Measurements from ENCODE around the gene HMGXB4.
A peak's percentile ranks its signal among the peaks of the same experiment; 100 is the strongest.

Gene HMGXB4

GRCh38 chr22:35266277-35266676, 9.0 kb downstream of the HMGXB4 start:
- Histone ChIP-seq H4K8ac (ENCODE audit: low read depth, low read length) (no peak overlapping the region), H3K9ac (ENCODE audit: low read length) (no peak overlapping the region), H3K4me1 (ENCODE audit: control insufficient read depth in 1 of 2, insufficient read depth in 2 of 2, low read length in 2 of 2) (no peaks in the 10 kb centered on the region), H2BK12ac (ENCODE audit: low read length) (no peak overlapping the region), H2BK5ac (ENCODE audit: low read depth, low read length, poor library complexity) (no peak overlapping the region), H3K18ac (ENCODE audit: low read length) (no peak overlapping the region), H3K9me3 (ENCODE audit: insufficient read depth, low read depth, low read length) (no peaks in the 10 kb centered on the region), H3K27ac (ENCODE audit: low read depth, low read length) (no peak overlapping the region), H2AK5ac (ENCODE audit: low read length) (no peak overlapping the region), H2BK120ac (ENCODE audit: insufficient read depth, low read length, poor library complexity) (no peak overlapping the region), H4K91ac (ENCODE audit: low read depth, low read length) (no peak overlapping the region), H3K27me3 (ENCODE audit: insufficient read depth, low read length) (no peaks in the 10 kb centered on the region), H3K36me3 (ENCODE audit: control insufficient read depth in 1 of 2, insufficient read depth in 2 of 2, low read length in 2 of 2) (peaks cover 34 to 59% of the 10 kb centered on the region in 2 experiments), H3K79me1 (ENCODE audit: low read length) (no peaks in the 10 kb centered on the region), H3K23ac (ENCODE audit: low read length) (no peak overlapping the region), H2AFZ (ENCODE audit: insufficient read depth, low read length, poor library complexity) (no peak overlapping the region), H3K4ac (ENCODE audit: low read depth, low read length) (no peak overlapping the region), H3K4me3 (ENCODE audit: low read depth, low read length) (no peak overlapping the region), H3K4me2 (ENCODE audit: low read length) (no peak overlapping the region), H3K14ac (ENCODE audit: low read length) (no peak overlapping the region), H4K12ac (ENCODE audit: low read depth, low read length) (no peak overlapping the region), H3K79me2 (ENCODE audit: control insufficient read depth, insufficient read depth, low read length, poor library complexity) (no peaks in the 10 kb centered on the region)
- no peak for DNase-seq
- WGBS (ENCODE audit: extremely low coverage, insufficient coverage, insufficient read length): no CpG with 5 or more reads among the region's 3 CpGs

- Histone ChIP-seq H2AFZ (ENCODE audit: insufficient read depth, low read length, poor library complexity) (no peak overlapping the region), H2BK5ac (ENCODE audit: low read depth, low read length, poor library complexity) (no peak overlapping the region), H3K4me2 (ENCODE audit: low read length) (no peak overlapping the region), H2BK120ac (ENCODE audit: insufficient read depth, low read length, poor library complexity) (no peak overlapping the region), H3K23ac (ENCODE audit: low read length) (no peak overlapping the region), H3K27ac (ENCODE audit: low read depth, low read length) (no peak overlapping the region), H3K9me3 (ENCODE audit: insufficient read depth, low read depth, low read length) (no peaks in the 10 kb centered on the region), H3K14ac (ENCODE audit: low read length) (no peak overlapping the region), H3K79me1 (ENCODE audit: low read length) (no peaks in the 10 kb centered on the region), H3K9ac (ENCODE audit: low read length) (no peak overlapping the region), H3K36me3 (ENCODE audit: control insufficient read depth in 1 of 2, insufficient read depth in 2 of 2, low read length in 2 of 2) (peaks cover 22 to 53% of the 10 kb centered on the region in 2 experiments), H3K4me3 (ENCODE audit: low read depth, low read length) (no peak overlapping the region), H3K4me1 (ENCODE audit: control insufficient read depth in 1 of 2, insufficient read depth in 2 of 2, low read length in 2 of 2) (no peaks in the 10 kb centered on the region), H4K91ac (ENCODE audit: low read depth, low read length) (no peak overlapping the region), H2BK12ac (ENCODE audit: low read length) (no peak overlapping the region), H3K27me3 (ENCODE audit: insufficient read depth, low read length) (no peaks in the 10 kb centered on the region), H3K79me2 (ENCODE audit: control insufficient read depth, insufficient read depth, low read length, poor library complexity) (no peaks in the 10 kb centered on the region), H3K4ac (ENCODE audit: low read depth, low read length) (no peak overlapping the region), H3K18ac (ENCODE audit: low read length) (no peak overlapping the region), H4K12ac (ENCODE audit: low read depth, low read length) (no peak overlapping the region), H4K8ac (ENCODE audit: low read depth, low read length) (no peak overlapping the region), H2AK5ac (ENCODE audit: low read length) (no peak overlapping the region)
- 100% methylated on average over 1 of the region's 3 CpGs for WGBS (ENCODE audit: extremely low coverage, insufficient coverage, insufficient read length)
- no peak for DNase-seq
These were observed 12.3 kb downstream of the HMGXB4 start for GRCh38 chr22:35269630-35270029.

- Histone ChIP-seq H4K8ac (ENCODE audit: low read depth, low read length) (no peak overlapping the region), H3K4ac (ENCODE audit: low read depth, low read length) (no peak overlapping the region)
These were observed 17.0 kb downstream of the HMGXB4 start for GRCh38 chr22:35274154-35274871.

GRCh38 chr22:35275580-35275979, 18.3 kb downstream of the HMGXB4 start:
- Histone ChIP-seq H3K27me3 (ENCODE audit: insufficient read depth, low read length) (no peaks in the 10 kb centered on the region), H3K9me3 (ENCODE audit: insufficient read depth, low read depth, low read length) (no peaks in the 10 kb centered on the region), H2AK5ac (ENCODE audit: low read length) (no peak overlapping the region), H3K9ac (ENCODE audit: low read length) (no peak overlapping the region), H3K4me3 (ENCODE audit: low read depth, low read length) (no peak overlapping the region), H3K4me1 (ENCODE audit: control insufficient read depth in 1 of 2, insufficient read depth in 2 of 2, low read length in 2 of 2) (no peaks in the 10 kb centered on the region), H2BK12ac (ENCODE audit: low read length) (no peak overlapping the region), H3K79me1 (ENCODE audit: low read length) (no peaks in the 10 kb centered on the region), H4K12ac (ENCODE audit: low read depth, low read length) (no peak overlapping the region), H3K18ac (ENCODE audit: low read length) (no peak overlapping the region), H2AFZ (ENCODE audit: insufficient read depth, low read length, poor library complexity) (no peak overlapping the region), H3K36me3 (ENCODE audit: control insufficient read depth in 1 of 2, insufficient read depth in 2 of 2, low read length in 2 of 2) (peaks cover 0 to 28% of the 10 kb centered on the region in 2 experiments), H3K27ac (ENCODE audit: low read depth, low read length) (no peak overlapping the region), H4K8ac (ENCODE audit: low read depth, low read length) (no peak overlapping the region), H3K4ac (ENCODE audit: low read depth, low read length) (no peak overlapping the region), H2BK120ac (ENCODE audit: insufficient read depth, low read length, poor library complexity) (no peak overlapping the region), H3K23ac (ENCODE audit: low read length) (no peak overlapping the region), H2BK5ac (ENCODE audit: low read depth, low read length, poor library complexity) (no peak overlapping the region), H4K91ac (ENCODE audit: low read depth, low read length) (no peak overlapping the region), H3K14ac (ENCODE audit: low read length) (no peak overlapping the region), H3K79me2 (ENCODE audit: control insufficient read depth, insufficient read depth, low read length, poor library complexity) (no peaks in the 10 kb centered on the region), H3K4me2 (ENCODE audit: low read length) (no peak overlapping the region)
- peak in 1 of 2 donors; percentile 12 for DNase-seq
- no CpG with 5 or more reads among the region's 1 CpG for WGBS (ENCODE audit: extremely low coverage, insufficient coverage, insufficient read length)

More at GRCh38 chr22:35274154-35274871, 17.0 kb downstream of the HMGXB4 start:
- H3K9me3 ChIP-seq (ENCODE audit: insufficient read depth, low read depth, low read length): no peaks in the 10 kb centered on the region
- H3K27me3 ChIP-seq (ENCODE audit: insufficient read depth, low read length): no peaks in the 10 kb centered on the region
- H4K91ac ChIP-seq (ENCODE audit: low read depth, low read length): no peak overlapping the region
- no peak overlapping the region for H2AK5ac ChIP-seq (ENCODE audit: low read length)
- no peak overlapping the region for H4K12ac ChIP-seq (ENCODE audit: low read depth, low read length)
- no peak overlapping the region for H3K4me3 ChIP-seq (ENCODE audit: low read depth, low read length)
- H3K36me3 ChIP-seq (ENCODE audit: control insufficient read depth in 1 of 2, insufficient read depth in 2 of 2, low read length in 2 of 2): peaks cover 7 to 34% of the 10 kb centered on the region in 2 experiments
- H3K23ac ChIP-seq (ENCODE audit: low read length): no peak overlapping the region
- no peak overlapping the region for H2BK120ac ChIP-seq (ENCODE audit: insufficient read depth, low read length, poor library complexity)
- WGBS (ENCODE audit: extremely low coverage, insufficient coverage, insufficient read length): no CpG with 5 or more reads among the region's 8 CpGs
- H2AFZ ChIP-seq (ENCODE audit: insufficient read depth, low read length, poor library complexity): no peak overlapping the region
- H3K4me2 ChIP-seq (ENCODE audit: low read length): no peak overlapping the region
- DNase-seq: peak in 1 of 2 donors; percentile 34
- H3K27ac ChIP-seq (ENCODE audit: low read depth, low read length): no peak overlapping the region
- H3K4me1 ChIP-seq (ENCODE audit: control insufficient read depth in 1 of 2, insufficient read depth in 2 of 2, low read length in 2 of 2): no peaks in the 10 kb centered on the region
- no peak overlapping the region for H2BK12ac ChIP-seq (ENCODE audit: low read length)
- H3K79me1 ChIP-seq (ENCODE audit: low read length): no peaks in the 10 kb centered on the region
- no peak overlapping the region for H3K14ac ChIP-seq (ENCODE audit: low read length)
- H3K79me2 ChIP-seq (ENCODE audit: control insufficient read depth, insufficient read depth, low read length, poor library complexity): no peaks in the 10 kb centered on the region
- no peak overlapping the region for H3K9ac ChIP-seq (ENCODE audit: low read length)
- no peak overlapping the region for H2BK5ac ChIP-seq (ENCODE audit: low read depth, low read length, poor library complexity)
- no peak overlapping the region for H3K18ac ChIP-seq (ENCODE audit: low read length)

All from trophoblast cell (in vitro differentiated cells and primary cell).